T-helper 9 cell (primary cell): Measurements from ENCODE around the gene CFAP157.

ENCODE experiments used
- DNase-seq: peaks from one replicate; pipeline ENCODE4 v3.0.0-alpha.2; 2020

The CFAP157 gene

GRCh38 chr9:127693697-127694096 lies 13.1 kb upstream of the CFAP157 start:
- DNase-seq: no peak

- no peak for DNase-seq
These were observed 11.7 kb upstream of the CFAP157 start for GRCh38 chr9:127694890-127695720.

- no peak for DNase-seq
These were observed 9.2 kb upstream of the CFAP157 start for GRCh38 chr9:127697575-127697974.

GRCh38 chr9:127698386-127698785 lies 8.4 kb upstream of the CFAP157 start:
- no peak for DNase-seq

- peak; percentile 69 for DNase-seq
These were observed 7.7 kb upstream of the CFAP157 start for GRCh38 chr9:127698985-127699670.

GRCh38 chr9:127700140-127700539 lies 6.6 kb upstream of the CFAP157 start:
- DNase-seq: no peak

GRCh38 chr9:127700594-127701255 lies 6.1 kb upstream of the CFAP157 start:
- no peak for DNase-seq

- no peak for DNase-seq
These were observed 3.4 kb upstream of the CFAP157 start for GRCh38 chr9:127703289-127703946.

GRCh38 chr9:127705577-127706379 lies 1.0 kb upstream of the CFAP157 start:
- no peak for DNase-seq

- peak; percentile 27 for DNase-seq
These were observed 978 bp downstream of the CFAP157 start for GRCh38 chr9:127707766-127708165.

GRCh38 chr9:127708952-127709587 lies 2.3 kb downstream of the CFAP157 start:
- no peak for DNase-seq

GRCh38 chr9:127710204-127710783 lies 3.5 kb downstream of the CFAP157 start:
- no peak for DNase-seq

GRCh38 chr9:127711226-127711701 lies 4.5 kb downstream of the CFAP157 start:
- DNase-seq: no peak

GRCh38 chr9:127711831-127712274 lies 5.1 kb downstream of the CFAP157 start:
- no peak for DNase-seq

GRCh38 chr9:127712371-127712770 lies 5.6 kb downstream of the CFAP157 start:
- no peak for DNase-seq

GRCh38 chr9:127712867-127713266 lies 6.1 kb downstream of the CFAP157 start:
- no peak for DNase-seq

GRCh38 chr9:127714020-127714750 lies 7.4 kb downstream of the CFAP157 start:
- DNase-seq: no peak

- no peak for DNase-seq
These were observed 8.2 kb downstream of the CFAP157 start for GRCh38 chr9:127714951-127715469.

- peak; percentile 98 for DNase-seq
These were observed 8.9 kb downstream of the CFAP157 start, which contains the start of the genes PTRH1 and TTC16 for GRCh38 chr9:127715470-127716337. TSS of gene PTRH1 (minus strand) at chr9:127715663. CDS start at chr9:127715639, 24 bp downstream. TSS of gene TTC16 (plus strand) at chr9:127716079. CDS start at chr9:127716146, 67 bp downstream.
